GM10248 (cell line): Measurements from ENCODE around the gene RBP7.
"Not testable (repeated sequence)": the region's sequence is repeated elsewhere in the genome, so short reads cannot be mapped to it uniquely, and the experiment has no call there.

Source experiments
- CTCF ChIA-PET: fragments of 300-600 bp; sonication (Branson Sonifier 250); formaldehyde crosslinking; extraction: SDS; loops from one replicate; lab custom pipeline; 2021; ENCODE audit warnings: antibody characterized with exemption; lab: Yijun Ruan, JAX
- POLR2A ChIA-PET: fragments of 350-650 bp; sonication (Branson Sonifier 250); formaldehyde crosslinking; extraction: SDS; loops from one replicate; lab custom pipeline; 2020; ENCODE audit warnings: antibody characterized with exemption; lab: Yijun Ruan, JAX
- DNase-seq: peaks from one replicate; pipeline ENCODE4 v3.0.0; 2012; ENCODE audit errors: extremely low spot score
- CTCF ChIP-seq: IDR thresholded peaks from 2 replicates; pipeline ENCODE4 v1.5.1; 2012; ENCODE audit warnings: mild to moderate bottlenecking, low read depth; ENCODE audit errors: extremely low read depth, missing control alignments, control extremely low read depth

The RBP7 gene

GRCh38 chr1:10014016-10014415 lies 17.0 kb downstream of the RBP7 start:
- DNase-seq = no peak
- POLR2A ChIA-PET = no interaction called here
- CTCF ChIA-PET = no interaction called here
- TF ChIP-seq CTCF = no peak

GRCh38 chr1:10019561-10019960 lies 22.5 kb downstream of the RBP7 start:
- POLR2A ChIA-PET = no interaction called here
- no peak for DNase-seq

GRCh38 chr1:10020086-10020485 lies 23.1 kb downstream of the RBP7 start:
- no peak for DNase-seq
- TF ChIP-seq CTCF = no peak
- ChIA-PET POLR2A (no interaction called here), CTCF (no interaction called here)

More at GRCh38 chr1:10019561-10019960, 22.5 kb downstream of the RBP7 start:
- TF ChIP-seq CTCF = no peak
- CTCF ChIA-PET = no interaction called here

GRCh38 chr1:10020678-10021077 lies 23.6 kb downstream of the RBP7 start:
- POLR2A ChIA-PET, CTCF ChIA-PET, DNase-seq: not testable (repeated sequence)

GRCh38 chr1:10021992-10022391 lies 25.0 kb downstream of the RBP7 start:
- DNase-seq, POLR2A ChIA-PET, CTCF ChIA-PET: not testable (repeated sequence)

- no peak for TF ChIP-seq CTCF
- ChIA-PET CTCF (no interaction called here), POLR2A (no interaction called here)
- no peak for DNase-seq
Measured at GRCh38 chr1:10022656-10023055, 25.6 kb downstream of the RBP7 start.

GRCh38 chr1:10025354-10025753 lies 28.3 kb downstream of the RBP7 start:
- ChIA-PET CTCF (no interaction called here), POLR2A (interaction anchor here (0.6 kb wide), 1 partner anchor 190 kb away, joined by 4 read pairs; no protein-coding TSS in a partner anchor)
- no peak for TF ChIP-seq CTCF

GRCh38 chr1:10027027-10027426 lies 30.0 kb downstream of the RBP7 start:
- no peak for DNase-seq
- POLR2A ChIA-PET = no interaction called here
- CTCF ChIA-PET = no interaction called here
- TF ChIP-seq CTCF = no peak

More at GRCh38 chr1:10025354-10025753, 28.3 kb downstream of the RBP7 start:
- no peak for DNase-seq

GRCh38 chr1:10028956-10029500 lies 32.0 kb downstream of the RBP7 start:
- DNase-seq, POLR2A ChIA-PET, CTCF ChIA-PET: not testable (repeated sequence)
